ENCODE measurements around the gene MOGAT3.
A peak's percentile ranks its signal among the peaks of the same experiment; 100 is the strongest.

The MOGAT3 gene

DNA sequence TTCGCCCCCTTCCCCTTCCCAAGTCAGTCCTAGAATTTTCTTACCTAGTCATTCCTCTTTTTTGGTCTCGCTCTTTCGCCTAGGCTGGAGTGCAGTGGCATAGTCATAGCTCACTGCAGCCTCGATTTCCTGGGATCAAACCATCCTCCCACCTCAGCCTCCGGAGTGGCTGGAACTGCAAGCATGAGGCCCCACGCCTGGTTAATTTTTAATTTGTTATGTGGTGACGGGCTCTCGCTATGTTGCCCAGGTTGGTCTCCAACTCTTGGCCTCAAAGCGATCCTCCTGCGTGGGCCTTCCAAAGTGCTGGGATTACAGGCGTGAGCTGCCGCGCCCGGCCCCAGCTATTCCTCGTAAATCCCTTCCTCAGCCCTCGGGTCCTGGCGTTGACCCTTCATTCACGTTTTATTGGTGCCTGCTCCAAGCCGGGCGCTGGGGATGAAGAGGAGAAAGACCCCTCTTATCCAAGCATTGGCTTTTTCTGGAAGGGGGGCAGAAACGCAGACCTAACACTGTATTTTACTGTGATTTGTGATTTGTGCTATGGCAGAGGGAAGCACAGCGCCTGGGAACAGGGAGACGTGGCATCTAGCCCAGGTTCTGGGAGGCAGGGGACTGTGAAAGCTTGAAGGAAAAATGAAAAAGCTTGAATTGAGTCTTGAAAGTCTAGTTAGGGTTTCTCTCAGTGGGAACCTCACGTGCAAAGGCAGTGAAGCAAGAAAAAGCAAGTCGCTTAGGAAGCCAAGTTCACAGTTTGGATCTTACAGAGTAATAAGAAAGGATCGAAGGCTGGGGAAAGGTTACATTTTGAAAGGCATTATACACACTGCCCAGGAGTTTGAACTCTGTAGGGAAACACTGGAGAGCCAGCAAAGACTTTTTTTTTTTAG is 17.6 kb upstream of the MOGAT3 start:
- H3K4me3 ChIP-seq (ENCODE audit: low read length), result peak overlapping the region; percentile 87
- DNase-seq (ENCODE audit: low read depth), result no peak
- no peak for TF ChIP-seq CTCF (IDR thresholded peaks at IDR 0.05; ENCODE audit: insufficient read depth, low read depth, low read length, missing control alignments)

GRCh38 chr7:101217388-101218235 is 16.8 kb upstream of the MOGAT3 start, which contains the start of the genes PLOD3 and ZNHIT1:
Gene PLOD3, minus strand, starts transcription at chr7:101217581. Its CDS starts 307 bp downstream, at chr7:101217274.
Gene ZNHIT1, plus strand, starts transcription at chr7:101218165. Its CDS starts 31 bp downstream, at chr7:101218196.
- peak; percentile 97 for DNase-seq (ENCODE audit: low read depth)
- H3K4me3 ChIP-seq (ENCODE audit: low read length), result peak within 1 kb of the TSS; percentile 87
- TF ChIP-seq CTCF (IDR thresholded peaks at IDR 0.05; ENCODE audit: insufficient read depth, low read depth, low read length, missing control alignments), result no peak

DNA sequence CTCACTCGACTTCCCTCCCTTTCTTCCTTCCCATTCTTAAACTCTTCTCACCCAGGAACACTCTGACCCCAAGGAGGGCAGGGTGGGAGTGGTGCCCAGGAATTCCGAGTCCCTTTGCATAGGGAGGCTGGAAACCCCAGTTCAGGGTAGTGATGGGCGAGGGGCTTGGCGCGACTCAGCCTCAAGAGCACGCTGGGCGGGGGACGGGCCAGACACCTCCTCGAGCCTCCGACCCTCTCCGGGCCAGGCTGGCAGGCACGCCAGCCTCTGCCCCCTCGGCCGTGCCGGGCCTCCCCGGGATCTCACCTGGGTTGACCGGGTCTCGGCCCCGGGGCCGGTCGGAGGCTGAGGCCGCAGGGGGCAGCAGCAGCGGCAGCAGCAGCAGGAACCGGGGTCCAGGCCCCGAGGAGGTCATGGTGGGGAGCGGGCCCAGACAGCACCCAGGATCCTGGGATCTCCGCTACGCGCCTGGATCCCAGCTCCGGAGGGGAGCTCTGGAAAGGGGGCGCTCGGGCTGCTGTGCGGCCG is 16.1 kb upstream of the MOGAT3 start:
- no peak for TF ChIP-seq CTCF (IDR thresholded peaks at IDR 0.05; ENCODE audit: insufficient read depth, low read depth, low read length, missing control alignments)
- no peak for DNase-seq (ENCODE audit: low read depth)
- peak overlapping the region; percentile 87 for H3K4me3 ChIP-seq (ENCODE audit: low read length)

- DNase-seq (ENCODE audit: low read depth), result no peak
- TF ChIP-seq CTCF (IDR thresholded peaks at IDR 0.05; ENCODE audit: insufficient read depth, low read depth, low read length, missing control alignments), result no peak
- H3K4me3 ChIP-seq (ENCODE audit: low read length), result peak overlapping the region; percentile 87
Measured at GRCh38 chr7:101216001-101216859, 15.4 kb upstream of the MOGAT3 start.

DNA sequence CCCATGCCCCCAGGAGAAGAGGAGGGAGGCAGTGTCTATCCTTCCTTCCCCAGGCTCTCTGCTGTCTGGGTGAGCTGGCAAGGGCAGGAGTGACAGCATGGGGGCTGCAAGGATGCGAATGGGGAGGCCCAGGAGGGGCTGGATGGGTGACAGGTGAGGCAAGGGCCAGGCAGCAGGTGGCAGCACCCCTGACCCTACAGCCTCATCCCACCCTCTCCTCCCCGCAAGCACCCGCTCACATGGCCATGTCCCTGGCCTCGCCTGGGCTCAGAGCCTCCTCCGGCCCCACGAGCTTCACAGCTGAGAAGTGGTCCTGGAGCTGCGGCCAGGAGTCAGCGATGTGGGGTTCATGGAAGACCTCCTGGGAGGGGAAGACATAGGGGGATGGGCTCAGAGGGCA is 11.2 kb upstream of the MOGAT3 start:
- no peak overlapping the region for H3K4me3 ChIP-seq (ENCODE audit: low read length)
- TF ChIP-seq CTCF (IDR thresholded peaks at IDR 0.05; ENCODE audit: insufficient read depth, low read depth, low read length, missing control alignments), result no peak
- no peak for DNase-seq (ENCODE audit: low read depth)

DNA sequence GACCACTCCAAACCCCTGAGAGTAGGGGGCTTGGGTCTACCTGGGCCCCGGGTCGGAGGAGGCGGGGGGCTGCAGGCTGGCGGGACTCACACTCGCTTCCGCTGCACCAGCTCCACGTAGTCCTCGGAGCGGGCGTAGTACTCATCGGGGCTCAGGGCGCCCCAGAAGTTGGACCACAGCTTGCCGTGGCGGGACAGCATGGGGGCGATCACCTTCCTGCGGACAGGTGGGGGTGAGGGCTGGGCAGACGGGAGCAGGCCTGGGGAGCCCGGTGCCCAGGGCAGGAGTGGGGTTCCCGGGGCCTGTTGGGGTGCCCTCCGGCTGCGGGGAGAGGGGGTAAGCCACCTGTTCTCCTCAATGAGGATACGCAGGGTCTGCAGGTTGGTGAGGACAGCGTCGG is 10.7 kb upstream of the MOGAT3 start:
- TF ChIP-seq CTCF (IDR thresholded peaks at IDR 0.05; ENCODE audit: insufficient read depth, low read depth, low read length, missing control alignments), result no peak
- DNase-seq (ENCODE audit: low read depth), result no peak
- no peak overlapping the region for H3K4me3 ChIP-seq (ENCODE audit: low read length)
